ENCODE data around the gene EP400.
"Not testable (repeated sequence)": the region's sequence is repeated elsewhere in the genome, so short reads cannot be mapped to it uniquely, and the experiment has no call there.

The EP400 gene

GRCh38 chr12:132021031-132021871 is 71.5 kb downstream of the EP400 start:
- DNase-seq = no peak

- DNase-seq = no peak
Measured at GRCh38 chr12:132021965-132022364, 72.2 kb downstream of the EP400 start.

- no peak for DNase-seq
Measured at GRCh38 chr12:132023658-132024057, 73.9 kb downstream of the EP400 start.

GRCh38 chr12:132024758-132025157 is 75.0 kb downstream of the EP400 start:
- no peak for DNase-seq

DNA sequence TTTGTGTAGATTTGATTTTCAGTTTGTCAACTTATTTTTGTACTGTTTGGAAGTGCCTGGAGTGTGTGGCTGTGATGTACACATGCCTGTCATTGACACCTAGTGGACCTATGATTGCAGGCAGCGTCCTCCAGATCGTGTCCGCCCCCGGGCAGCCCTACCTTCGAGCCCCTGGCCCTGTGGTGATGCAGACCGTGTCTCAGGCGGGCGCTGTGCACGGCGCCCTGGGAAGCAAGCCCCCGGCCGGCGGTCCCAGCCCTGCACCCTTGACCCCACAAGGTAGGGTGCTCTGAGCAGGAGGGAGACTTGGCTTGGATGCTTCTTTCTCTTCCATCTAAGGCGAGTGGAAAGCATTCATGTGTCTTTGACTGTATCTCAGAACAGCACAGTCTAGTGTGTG is 75.8 kb downstream of the EP400 start:
- no peak for DNase-seq

DNA sequence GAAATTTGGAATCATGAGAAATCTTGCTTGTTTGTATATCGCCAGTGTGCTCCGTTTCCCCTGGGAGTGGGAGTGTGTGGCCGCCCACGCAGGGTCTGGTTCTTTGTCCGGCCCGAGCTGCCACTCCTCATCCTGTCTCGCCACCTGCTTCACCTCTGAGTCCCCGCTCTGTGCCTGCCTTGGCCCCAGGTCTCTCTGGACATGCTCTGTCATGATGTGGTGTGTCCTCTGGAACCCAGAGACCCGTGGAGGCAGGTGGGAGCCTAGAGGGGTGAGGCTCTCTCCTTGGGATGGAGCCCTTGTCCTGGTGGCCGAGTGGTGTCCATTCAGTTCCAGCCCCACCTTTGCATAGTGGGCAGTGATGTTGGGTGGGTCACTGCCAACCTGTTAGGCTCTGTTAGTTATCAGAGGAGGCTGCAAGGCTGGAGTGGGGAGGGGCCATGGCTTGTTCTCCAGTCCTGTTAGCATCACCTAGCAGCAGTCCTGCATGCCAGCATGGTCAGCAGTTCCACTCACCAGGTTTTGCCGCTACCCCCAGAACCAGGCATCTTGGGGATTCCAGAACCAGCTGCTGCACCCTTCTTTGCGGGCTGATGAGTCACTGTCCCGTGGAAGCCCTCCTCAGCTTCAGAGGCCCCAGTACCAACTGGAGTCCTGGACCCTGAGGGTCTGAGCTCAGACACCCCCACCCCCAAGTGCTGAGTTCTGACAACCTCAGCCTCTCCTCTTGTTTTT is 76.5 kb downstream of the EP400 start:
- no peak for DNase-seq

DNA sequence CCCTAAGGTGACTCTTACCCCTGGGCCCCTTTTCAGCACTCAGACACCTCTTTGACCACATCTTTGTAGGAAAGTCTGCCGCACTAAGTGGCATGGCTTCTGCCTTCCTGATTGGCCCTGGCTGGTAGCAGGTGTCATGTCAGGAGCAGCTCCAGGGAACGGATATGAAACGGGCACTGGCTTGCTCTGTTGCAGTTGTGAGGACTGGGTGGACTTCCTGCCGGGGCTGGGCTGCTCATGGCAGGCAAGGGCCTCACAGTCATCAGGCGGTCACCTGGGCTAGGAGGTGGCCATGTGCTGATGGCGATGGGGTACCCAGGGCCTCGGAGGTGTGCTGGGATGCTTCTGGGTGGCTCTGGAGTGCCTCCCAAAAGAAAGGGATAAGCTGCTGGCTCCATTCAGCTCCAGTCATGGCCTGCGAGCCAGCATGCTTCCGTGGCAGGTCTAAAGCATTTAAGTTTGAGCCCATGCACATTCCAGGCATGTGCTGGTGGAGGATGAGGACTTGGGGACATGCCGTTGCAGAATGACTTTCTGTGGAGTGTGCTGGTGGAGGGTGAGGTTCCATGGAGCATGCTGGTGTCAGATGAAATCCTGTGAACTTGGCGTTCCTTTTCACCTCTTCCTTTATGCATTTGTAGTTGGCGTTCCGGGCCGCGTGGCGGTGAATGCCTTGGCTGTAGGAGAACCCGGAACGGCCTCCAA is 77.2 kb downstream of the EP400 start:
- DNase-seq = no peak

DNA sequence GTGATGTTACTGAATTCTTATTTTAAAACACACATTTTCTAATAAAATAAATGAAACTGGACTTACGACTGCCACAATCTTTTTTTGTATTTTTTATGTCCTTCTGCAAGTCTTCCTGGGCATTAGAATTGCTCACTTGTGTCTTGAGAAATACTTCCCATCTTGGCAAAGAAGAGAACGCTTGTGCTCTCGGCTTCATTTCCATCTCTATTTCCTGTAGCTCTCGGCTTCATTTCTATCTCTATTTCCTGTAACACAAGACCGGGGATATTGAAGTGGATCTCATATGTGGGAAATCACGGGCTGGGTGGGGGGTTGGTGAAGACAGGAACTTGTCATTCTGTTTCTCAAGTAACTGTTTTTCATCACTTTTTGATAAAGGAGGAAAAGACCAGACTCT is 77.9 kb downstream of the EP400 start:
- no peak for DNase-seq

DNA sequence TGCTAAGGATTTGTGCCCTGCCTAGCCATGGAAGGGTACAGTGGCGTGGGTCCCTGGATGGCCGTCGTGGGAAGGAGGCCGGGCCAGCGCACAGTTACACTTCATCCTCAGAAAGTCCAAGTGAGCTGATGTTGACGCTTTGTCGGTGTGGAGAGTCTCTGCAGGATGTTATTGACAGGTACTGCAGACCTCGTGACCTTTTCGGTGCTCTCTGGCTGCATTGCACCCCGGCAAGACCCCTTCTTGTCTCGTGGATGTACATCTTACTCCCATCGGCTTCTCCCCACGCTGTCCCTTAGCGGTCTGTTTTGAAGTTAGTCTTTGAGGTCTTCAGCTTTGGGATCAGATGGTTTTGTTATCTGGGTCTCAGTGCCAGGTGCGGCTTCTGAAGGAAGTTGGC is 78.4 kb downstream of the EP400 start:
- DNase-seq = no peak

DNA sequence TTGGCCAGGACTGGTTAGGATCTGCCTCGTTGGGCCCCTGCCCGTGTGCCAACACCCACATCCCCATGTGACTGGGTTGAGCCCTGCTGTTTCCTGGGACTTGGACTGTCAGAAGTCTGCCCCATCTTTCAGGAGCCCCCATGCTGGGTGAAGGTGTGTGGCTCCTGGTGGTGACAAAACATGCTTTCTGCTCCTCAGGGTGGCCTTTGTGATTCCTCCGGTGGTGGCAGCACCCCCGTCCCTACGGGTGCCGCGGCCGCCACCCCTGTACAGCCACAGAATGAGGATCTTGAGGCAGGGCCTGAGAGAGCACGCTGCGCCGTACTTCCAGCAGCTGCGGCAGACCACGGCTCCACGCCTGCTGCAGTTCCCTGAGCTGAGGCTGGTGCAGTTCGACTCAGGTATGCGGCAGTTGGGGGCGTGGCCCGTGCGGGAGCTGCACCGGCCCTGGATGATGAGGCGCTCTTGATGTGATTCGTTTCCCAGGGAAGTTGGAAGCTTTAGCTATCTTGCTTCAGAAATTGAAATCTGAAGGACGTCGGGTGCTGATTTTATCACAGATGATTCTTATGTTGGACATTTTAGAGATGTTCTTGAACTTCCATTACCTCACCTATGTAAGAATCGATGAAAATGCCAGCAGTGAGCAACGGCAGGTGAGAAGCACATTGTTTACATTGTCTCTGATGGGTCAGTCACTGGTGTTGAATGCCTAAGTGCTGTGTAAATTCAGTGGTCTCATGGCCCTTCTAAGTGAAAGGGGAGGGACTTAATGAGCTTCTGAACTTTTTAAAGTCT is 80.0 kb downstream of the EP400 start:
- DNase-seq = no peak

GRCh38 chr12:132030367-132031038 is 80.8 kb downstream of the EP400 start:
- DNase-seq = no peak

DNA sequence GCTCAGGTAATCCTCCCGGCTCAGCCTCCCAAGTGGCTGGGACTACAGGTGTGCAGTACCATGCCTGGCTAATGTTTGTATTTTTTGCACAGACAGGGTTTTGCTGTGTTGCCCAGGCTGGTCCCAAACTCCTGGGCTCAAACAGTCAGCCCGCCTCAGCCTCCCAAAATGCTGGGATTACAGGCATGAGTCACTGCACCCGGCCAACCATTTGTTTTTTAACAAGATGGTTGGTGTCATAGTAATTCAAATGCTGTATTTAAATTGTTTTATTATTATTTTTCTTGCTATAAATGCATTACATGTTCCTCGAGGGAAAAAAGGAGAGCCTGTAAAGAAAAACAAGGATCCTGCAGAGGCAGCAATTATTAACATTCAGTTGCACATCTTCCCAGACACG is 83.9 kb downstream of the EP400 start:
- DNase-seq = no peak

- DNase-seq = no peak
Measured at GRCh38 chr12:132036063-132036683, 86.4 kb downstream of the EP400 start.

- DNase-seq = no peak
Measured at GRCh38 chr12:132040906-132041606, 91.3 kb downstream of the EP400 start.

DNA sequence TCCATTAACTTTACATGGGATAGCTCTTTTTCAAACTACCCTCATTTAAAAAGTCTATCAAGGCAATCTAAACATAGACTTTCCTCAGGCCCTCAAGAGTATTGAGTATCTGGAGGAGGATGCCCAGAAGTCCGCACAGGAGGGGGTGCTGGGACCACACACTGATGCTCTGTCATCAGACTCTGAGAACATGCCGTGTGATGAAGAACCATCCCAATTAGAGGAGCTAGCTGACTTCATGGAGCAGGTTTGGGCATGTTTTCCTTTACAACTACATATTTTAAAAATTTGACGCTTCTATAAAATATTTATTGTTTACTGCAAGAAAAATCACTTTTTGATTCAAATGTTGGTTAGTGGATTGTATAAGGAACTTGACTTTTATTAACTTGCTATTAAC is 93.5 kb downstream of the EP400 start:
- no peak for DNase-seq

DNA sequence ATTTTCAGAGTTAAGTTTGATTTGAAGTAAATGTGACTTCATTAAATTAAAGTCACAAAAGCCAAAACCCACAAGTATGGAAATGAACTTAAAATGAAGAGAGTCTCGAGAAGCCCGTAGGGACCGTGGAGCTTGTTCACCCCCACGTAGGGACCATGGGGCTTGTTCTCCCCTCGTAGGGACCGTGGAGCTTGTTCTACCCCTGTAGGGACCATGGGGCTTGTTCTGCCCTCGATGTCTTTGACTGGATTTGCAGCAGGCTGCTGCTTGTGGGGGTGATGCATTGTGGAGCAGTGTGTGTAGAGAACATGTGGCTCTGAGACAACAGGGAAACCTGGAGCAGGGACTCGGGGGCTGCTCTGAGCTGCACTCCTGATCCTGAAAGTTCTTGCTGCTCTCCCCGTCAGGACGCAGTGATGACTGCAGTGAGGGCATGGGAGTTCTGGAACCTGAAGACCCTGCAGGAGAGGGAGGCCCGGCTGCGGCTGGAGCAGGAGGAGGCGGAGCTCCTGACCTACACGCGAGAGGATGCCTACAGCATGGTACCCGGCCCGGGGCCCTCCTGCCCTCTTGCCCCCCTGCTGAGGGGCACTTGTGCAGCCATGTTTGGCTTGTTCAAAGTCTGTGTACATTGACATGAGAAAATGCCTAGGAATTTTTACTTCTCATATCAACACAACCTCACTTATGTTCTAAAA is 94.2 kb downstream of the EP400 start:
- DNase-seq = no peak

DNA sequence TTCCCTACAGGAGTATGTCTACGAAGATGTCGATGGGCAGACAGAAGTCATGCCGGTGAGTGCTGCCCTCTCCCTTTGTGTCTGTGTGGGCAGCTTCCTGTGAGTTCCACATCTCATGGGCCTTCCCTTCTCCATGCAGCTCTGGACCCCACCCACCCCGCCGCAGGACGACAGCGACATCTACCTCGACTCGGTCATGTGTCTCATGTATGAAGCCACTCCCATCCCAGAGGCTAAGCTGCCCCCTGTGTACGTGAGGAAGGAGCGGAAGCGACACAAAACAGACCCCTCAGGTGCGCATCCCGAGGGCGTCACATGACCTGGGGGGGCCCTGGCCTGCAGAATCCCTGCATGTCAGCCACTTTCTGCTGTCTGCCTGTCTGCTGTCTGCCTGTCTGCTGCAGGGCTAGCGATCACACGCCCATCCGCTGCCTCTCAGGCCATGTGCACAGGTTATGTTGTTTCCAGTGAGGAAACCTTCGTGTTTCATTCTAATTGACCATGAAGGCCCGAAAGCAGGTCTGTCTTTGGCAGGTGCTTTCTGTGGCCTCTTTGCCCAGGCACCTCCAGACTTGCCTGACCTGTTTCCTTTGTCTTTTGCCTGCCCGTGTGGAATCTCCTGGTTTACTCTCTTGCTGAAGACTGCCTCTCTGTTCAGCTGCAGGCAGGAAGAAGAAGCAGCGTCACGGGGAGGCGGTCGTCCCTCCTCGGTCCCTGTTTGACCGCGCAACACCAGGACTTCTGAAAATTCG is 95.1 kb downstream of the EP400 start:
- DNase-seq = no peak

- no peak for DNase-seq
Measured at GRCh38 chr12:132045751-132046150, 96.0 kb downstream of the EP400 start.

- DNase-seq = no peak
Measured at GRCh38 chr12:132046561-132046960, 96.8 kb downstream of the EP400 start.

GRCh38 chr12:132047630-132048029 is 97.9 kb downstream of the EP400 start:
- DNase-seq = not testable (repeated sequence)
